Retinal pigment epithelial cell (primary cell): Measurements from ENCODE around the gene LHFPL5.

Experiments
- DNase-seq: peaks from one replicate; pipeline ENCODE4 v3.0.0-alpha.2; 2010; ENCODE audit warnings: low read depth
- H3K4me3 ChIP-seq: 2 replicates; pipeline ENCODE4 v1.5.1; 2011; ENCODE audit warnings: mild to moderate bottlenecking, low read length, control low read depth, moderate library complexity
- CTCF ChIP-seq: conservative IDR thresholded peaks from 2 replicates; pipeline ENCODE4 v1.5.1; 2011; ENCODE audit warnings: low read depth, low read length, control low read depth, inconsistent platforms

Gene LHFPL5

DNA sequence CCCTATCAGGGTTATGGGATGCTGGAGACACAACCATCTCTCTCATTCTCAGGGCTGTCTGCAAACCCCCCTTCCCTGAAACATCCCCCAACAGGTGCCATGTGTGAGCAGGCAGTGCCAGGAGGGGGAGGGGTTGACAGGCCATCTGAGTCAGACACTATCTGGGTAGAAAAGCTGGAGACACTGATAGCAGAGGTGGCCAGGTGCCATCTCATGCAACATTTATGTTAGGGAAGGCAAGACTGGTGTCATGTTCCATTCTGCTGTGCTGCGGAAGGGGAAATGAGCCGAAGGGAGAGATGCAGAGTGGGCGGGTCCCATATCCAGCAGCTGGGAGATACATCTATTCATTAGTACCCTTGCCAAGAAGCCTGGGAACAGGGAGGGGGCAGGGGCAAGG lies 3.5 kb downstream of the LHFPL5 start:
- TF ChIP-seq CTCF, result no peak
- DNase-seq, result no peak
- H3K4me3 ChIP-seq, result no peak overlapping the region

GRCh38 chr6:35809809-35810208 lies 4.7 kb downstream of the LHFPL5 start:
- no peak for TF ChIP-seq CTCF
- DNase-seq, result no peak
- H3K4me3 ChIP-seq, result no peak overlapping the region

- no peak for TF ChIP-seq CTCF
- peak overlapping the region; percentile 5 for H3K4me3 ChIP-seq
- peak; percentile 91 for DNase-seq
Observed at GRCh38 chr6:35810971-35811698, 6.0 kb downstream of the LHFPL5 start.

DNA sequence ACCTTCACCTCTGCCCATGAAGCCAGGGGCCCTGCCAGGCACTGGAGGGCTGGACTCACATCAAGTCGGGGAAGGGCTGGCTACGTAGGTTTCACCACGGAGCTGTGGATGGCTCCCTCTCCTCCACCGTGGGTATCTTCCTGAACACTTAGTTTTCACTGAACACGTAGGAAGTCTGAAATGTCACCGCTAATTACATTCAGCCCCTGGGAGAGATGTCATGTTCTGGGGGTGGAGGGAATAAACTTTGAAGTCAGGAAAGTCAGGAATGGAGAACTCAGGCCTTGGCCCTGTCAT lies 6.5 kb downstream of the LHFPL5 start:
- peak; percentile 10 for DNase-seq
- no peak overlapping the region for H3K4me3 ChIP-seq
- no peak for TF ChIP-seq CTCF

- DNase-seq, result no peak
- no peak for TF ChIP-seq CTCF
- H3K4me3 ChIP-seq, result no peak overlapping the region
Observed at GRCh38 chr6:35817515-35817914, 12.4 kb downstream of the LHFPL5 start.

DNA sequence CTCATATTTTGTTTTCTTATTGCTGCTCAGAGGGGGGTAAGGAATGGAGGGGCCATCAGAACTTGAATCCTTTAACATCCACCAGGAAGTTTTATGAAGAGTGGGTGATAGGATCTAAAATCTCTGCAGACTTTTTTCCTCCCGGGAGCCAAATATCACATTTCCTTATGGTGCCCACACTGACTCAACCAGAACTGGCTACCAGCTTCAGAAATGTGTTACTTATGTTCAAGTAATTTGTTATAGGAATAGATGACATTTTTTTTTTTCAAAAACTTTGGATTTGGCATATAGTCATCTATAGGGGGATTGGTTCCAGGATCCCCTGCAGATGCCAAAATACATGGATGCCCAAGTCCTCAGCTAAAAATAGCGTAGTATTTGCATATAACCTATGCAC lies 18.4 kb downstream of the LHFPL5 start:
- H3K4me3 ChIP-seq, result no peak overlapping the region
- TF ChIP-seq CTCF, result no peak
- DNase-seq, result no peak

- no peak for TF ChIP-seq CTCF
- no peak for DNase-seq
- no peak overlapping the region for H3K4me3 ChIP-seq
Observed at GRCh38 chr6:35824552-35825192, 19.5 kb downstream of the LHFPL5 start.
